ENCODE measurements around the gene RIOX2.

DNA sequence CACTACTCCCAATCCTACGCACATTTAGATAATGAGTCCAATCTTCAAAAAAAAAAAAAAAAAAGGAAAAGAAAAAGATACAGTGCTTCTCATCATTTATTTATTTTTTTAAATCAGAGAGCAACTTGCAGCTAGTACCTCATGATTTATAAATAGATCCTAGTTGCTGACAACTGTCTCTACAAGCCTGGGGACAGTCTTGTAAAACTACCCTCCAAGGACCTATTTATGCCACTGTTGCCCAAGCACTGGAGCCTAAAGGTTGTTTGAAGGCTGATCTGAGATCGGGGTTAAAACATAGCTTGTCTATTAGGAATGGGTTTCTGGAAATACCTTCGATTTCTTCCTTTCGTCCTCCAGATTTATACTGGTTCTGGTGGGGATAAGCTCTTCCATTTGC, 48.2 kb upstream of the RIOX2 start:
- TF ChIP-seq SUZ12 (IDR thresholded peaks at IDR 0.05; ENCODE audit: low read depth, low read length): no peak
- TF ChIP-seq, protein P1, sequence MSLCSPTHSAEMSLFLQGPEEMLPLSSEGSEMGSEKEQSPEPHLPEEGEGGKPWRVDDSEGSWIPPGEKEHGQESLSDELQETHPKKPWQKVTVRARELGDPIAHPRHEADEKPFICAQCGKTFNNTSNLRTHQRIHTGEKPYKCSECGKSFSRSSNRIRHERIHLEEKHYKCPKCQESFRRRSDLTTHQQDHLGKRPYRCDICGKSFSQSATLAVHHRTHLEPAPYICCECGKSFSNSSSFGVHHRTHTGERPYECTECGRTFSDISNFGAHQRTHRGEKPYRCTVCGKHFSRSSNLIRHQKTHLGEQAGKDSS (CRISPR knock-in tag; IDR thresholded peaks at IDR 0.05; ENCODE audit: borderline replicate concordance, low read depth): no peak
- no peak for TF ChIP-seq ZNF883 (CRISPR knock-in tag; IDR thresholded peaks at IDR 0.05; ENCODE audit: not compliant biosample characterization)

Measured in HepG2 (cell line).